ENCODE measurements around the gene NMNAT2. TPM values are rescaled to one million over a fixed set of nuclear protein-coding genes. Genes with fewer than 3 reads are reported as not detected.

NMNAT2 gene
- total RNA-seq, 1 donor from 2014 or later = 34.2 TPM

DNA sequence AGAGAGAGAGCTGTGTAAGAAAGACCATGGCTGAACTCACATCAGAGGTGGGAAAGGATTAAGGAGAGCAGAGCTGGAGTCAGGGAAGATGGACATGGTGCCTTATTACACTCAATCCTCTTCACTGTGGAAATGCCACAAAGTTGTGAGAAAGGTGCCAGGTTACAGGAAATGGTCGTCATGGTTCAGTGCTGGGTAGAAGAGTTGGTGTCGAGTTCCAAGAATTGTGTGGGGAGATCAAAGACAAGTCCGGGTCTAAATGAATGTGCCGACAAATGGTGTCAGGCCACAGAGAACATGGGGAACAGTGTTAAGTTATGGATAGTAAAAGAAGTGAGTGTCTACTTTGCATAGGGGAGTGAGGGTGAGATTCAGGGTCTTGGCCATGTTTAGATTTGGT, 191.2 kb downstream of the NMNAT2 start:
- DNase-seq (ENCODE audit: low spot score in 2 of 2) (no peak), FAIRE-seq (no peak)

DNA sequence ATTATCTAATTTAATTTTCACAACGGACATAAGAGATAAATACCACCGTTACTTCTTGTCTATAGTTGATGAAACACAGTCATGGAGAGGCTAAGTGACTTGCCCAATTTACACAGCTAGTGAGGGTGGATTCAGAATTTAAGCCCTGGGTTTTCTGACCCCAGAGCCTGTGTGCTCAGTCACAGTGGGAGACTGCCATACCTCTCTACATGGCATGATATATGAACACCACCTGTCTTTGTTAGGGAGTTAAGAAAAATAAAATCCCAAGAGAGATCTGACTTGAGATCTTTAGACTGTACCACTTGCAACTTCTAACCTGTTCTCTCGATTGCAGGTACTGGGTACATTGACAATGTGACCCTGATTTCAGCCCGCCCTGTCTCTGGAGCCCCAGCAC, 191.8 kb downstream of the NMNAT2 start:
- DNase-seq (ENCODE audit: low spot score in 2 of 2) (no peak), FAIRE-seq (no peak)

DNA sequence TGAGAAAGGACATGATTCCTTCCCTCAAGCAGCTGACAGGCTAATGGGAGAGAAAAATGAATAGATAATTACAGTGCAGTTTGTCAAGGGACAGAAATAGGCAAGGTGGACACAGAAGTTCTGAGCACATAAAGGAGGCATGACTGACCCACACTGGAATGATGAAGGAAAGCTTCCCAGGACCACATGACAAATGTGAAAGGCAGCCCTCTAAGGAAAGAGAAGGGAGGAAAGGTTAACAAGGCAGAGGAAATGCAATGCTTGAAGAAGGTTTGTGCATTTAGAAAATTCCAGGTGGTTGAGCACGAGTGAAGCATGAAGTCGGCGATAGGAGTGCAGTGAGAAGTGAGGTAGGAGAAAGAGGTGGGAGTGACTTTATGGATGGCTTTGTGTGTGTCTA, 194.7 kb downstream of the NMNAT2 start:
- FAIRE-seq (no peak), DNase-seq (ENCODE audit: low spot score in 2 of 2) (no peak)

DNA sequence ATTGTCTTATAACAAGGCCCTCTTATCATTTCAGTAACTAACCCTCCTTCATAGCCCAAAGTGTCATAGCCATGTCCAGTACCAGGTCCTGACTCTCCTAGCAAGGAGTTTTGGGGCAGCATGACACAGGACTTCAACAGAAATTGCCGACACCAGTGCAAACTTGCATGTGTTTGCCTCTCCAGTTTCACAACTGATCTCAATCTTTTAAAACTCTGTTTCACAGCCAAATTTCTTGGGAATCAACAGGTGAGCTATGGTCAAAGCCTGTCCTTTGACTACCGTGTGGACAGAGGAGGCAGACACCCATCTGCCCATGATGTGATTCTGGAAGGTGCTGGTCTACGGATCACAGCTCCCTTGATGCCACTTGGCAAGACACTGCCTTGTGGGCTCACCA, 195.3 kb downstream of the NMNAT2 start:
- FAIRE-seq = no peak
- no peak for DNase-seq (ENCODE audit: low spot score in 2 of 2)

DNA sequence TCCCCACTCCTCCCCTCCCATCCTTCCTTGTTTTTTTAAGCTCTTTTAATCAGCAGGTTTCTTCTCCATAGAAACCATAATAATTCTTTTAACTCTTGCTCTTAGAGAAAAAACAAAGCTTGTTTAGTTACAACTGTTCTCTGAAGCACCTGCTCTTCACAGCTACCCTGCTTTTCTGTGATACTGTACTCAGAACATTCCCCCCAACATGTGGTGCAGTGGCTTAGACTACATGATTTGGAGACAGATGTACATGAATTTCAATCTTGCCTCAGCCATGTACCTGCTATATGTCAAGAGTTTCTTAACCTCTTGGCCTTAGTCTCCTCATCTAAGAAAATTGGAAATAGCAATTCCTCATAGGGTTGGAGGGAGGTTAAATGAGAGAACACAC, 198.6 kb downstream of the NMNAT2 start:
- FAIRE-seq = no peak

DNA sequence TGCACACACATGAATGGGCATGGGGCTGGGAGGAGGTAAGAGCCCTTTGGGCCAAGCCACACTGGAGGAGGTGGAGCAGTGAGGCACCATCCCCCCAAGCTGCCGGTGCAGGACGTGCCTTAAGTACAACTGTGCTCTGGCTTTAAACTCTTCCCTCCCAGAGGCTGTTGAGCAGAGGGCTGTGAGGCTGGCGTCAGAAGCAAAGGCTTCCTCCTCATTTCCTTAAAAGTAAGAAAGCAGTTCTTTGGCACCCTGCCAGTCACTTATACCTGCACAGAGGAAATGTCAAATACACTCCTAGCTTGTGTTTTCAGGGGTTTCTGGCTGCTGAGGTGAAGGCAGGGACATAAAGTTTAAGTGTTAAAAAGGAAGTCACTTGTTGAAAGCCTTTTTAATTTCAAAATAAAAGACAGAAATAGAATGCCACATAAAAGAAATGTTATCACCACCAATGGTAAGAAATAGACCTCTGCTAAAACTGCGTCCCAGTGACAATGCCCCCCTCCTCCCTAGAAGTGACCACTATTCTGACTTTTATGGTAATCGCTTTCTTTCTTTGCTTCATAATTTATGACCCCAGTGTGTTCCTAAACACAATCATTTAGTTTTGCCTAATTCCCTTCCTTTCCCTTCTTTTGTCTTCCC, 199.1 kb downstream of the NMNAT2 start:
- FAIRE-seq (no peak), DNase-seq (ENCODE audit: low spot score in 2 of 2) (no peak)

More for the DNA sequence above, 198.6 kb downstream of the NMNAT2 start:
- DNase-seq (ENCODE audit: low spot score in 2 of 2) = no peak

DNA sequence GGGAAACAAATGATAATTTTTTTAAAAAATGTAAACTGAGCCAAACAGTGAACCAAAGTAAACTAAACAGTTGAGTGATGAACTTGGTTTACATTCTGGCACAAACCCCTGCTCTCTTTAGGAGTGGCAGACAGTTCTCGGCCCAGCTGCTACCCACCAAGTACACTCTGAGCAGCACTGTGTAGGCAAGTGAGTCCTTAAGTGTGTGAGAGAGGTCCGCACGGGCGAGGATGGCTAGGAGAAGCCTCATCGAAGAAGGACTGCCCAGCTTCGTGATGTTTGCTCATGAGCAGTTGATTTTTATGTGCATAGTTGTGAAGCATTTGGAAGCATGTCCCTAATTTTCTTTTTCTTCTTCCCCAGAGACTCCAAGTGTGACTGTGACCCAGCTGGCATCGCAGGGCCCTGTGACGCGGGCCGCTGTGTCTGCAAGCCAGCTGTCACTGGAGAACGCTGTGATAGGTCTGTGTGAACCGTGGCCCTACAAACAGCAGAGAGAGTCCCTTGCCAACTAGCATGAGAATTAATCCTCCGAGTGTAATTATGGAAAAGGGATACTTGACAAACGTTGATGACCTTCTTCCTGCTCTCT, 200.1 kb downstream of the NMNAT2 start:
- FAIRE-seq (no peak), DNase-seq (ENCODE audit: low spot score in 2 of 2) (no peak)

DNA sequence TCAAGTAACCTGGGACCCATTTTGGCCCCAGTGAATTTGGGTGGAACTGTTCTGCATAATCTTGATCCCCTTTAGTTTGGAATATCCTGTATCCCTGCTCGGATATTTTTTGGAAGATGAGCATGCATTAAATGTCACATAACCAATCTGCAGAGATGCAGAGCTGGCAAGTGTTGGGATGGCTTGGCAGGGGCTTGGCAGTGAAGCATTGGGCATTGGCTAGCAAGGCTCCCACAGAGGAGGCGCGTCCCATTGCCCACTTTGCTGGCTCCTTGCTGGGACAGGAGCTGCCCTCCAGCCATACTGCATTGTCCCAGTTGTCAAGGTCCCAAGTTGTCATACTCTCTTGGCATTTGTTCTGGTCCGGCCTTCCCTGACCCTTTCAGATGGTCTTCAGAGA, 202.2 kb downstream of the NMNAT2 start:
- no peak for DNase-seq (ENCODE audit: low spot score in 2 of 2)

DNA sequence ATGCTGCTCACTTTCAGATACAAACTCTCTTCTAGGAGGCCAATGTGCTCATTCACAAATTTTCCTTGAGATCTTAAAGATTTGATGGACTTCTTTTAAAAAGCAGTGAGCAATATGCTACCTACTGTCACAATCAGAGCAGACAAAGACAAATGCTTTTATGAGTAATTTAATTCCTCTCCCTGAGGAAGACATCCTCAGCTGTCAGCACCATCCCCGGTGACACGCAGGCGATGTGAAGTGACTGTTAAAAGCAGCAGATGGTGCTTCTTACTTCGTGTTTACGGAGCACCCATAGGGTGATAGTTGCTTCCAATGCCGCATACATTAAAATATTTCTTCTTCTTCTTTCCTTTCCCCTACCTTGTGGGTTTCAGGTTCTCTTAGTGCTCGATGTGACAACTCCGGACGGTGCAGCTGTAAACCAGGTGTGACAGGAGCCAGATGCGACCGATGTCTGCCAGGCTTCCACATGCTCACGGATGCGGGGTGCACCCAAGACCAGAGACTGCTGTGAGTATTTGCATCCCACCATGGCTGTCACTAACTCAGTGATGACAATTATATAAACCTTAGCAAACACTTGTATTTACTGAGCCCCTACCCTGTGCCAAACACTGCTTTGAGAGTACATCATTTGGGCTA, 203.0 kb downstream of the NMNAT2 start:
- no peak for DNase-seq (ENCODE audit: low spot score in 2 of 2)
- FAIRE-seq = no peak

More for the DNA sequence above, 202.2 kb downstream of the NMNAT2 start:
- FAIRE-seq = no peak

DNA sequence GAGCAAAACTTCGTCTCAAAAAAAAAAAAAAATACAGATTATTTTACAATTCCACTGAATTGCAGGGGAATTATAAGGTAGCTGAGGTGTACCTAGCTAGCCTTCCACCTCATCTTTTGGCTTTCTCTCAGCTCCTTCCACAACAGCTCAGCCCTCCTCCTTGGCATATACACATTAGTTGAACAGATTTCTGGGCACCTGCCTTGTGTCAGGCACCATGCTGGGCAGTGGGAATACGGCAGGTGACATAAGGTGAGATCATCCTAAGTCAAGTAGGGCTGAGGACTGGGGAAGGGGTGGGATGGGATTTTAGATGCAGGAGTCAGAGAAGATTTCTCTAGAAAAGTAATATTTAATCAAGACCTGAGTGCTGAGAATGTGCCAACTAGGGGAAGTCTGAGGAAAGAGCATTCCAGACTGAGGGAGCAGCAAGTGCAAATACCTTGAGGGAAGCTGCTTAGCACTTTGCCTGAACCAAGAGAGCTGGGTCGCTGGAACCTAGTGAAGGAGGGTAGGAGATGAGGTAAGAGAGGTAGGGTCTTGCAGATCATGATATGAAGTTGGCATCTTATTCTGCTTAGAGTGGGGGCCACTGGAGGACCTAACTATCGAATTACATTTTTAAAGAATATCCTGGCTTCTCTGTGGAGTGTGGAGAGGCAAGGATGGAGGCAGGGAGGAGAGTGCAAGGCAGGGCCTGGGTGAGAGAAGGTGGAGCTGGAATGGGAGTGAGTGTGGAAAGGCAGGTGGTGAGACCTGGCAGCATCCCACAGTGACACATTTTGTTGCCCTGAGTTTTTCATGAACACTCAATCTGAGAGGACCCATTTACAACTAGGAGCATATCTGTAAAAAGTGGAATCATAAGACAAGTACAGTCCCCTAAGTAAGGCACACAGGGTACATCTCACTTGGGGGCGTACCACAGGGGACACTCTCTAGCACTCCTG, 203.9 kb downstream of the NMNAT2 start:
- FAIRE-seq = no peak
- no peak for DNase-seq (ENCODE audit: low spot score in 2 of 2)

DNA sequence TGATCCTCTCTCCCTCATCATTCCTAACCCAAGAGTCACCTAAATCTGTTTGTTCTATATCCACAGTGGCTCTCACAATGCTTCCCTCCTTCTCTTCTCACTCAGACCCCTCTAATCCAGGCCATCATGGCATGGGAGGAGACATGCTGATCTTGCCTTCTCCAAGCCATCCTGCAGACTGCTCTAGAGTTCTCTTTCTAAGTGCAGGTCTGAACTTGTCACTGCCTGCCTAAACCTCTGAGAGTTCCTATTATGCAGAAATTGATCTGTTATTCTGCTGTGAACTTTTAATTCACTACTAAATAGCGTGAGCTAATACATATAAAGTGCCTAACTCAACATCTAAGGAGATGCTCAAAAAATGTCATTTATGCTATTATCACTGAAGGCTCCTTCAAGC, 205.3 kb downstream of the NMNAT2 start:
- DNase-seq (ENCODE audit: low spot score in 2 of 2) = no peak
- no peak for FAIRE-seq

DNA sequence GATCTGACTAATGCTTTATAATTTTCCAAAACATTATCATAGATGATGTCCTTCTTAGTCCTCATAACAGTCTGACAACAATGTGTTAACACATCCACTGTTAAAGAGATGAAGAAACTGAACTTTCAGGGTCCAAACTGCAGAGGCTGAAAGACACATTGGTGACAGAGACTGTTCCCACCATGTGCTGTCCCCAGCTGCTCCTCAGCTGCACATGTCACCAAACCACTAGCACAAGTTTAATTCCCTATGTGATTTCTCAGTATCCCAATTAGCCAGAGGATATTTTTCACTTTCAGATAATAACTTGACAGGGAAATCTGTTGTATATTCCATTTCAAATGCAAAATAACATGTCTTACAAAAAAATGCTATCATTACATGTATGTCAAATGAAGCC, 207.5 kb downstream of the NMNAT2 start:
- DNase-seq (ENCODE audit: low spot score in 2 of 2) = no peak
- FAIRE-seq = no peak

DNA sequence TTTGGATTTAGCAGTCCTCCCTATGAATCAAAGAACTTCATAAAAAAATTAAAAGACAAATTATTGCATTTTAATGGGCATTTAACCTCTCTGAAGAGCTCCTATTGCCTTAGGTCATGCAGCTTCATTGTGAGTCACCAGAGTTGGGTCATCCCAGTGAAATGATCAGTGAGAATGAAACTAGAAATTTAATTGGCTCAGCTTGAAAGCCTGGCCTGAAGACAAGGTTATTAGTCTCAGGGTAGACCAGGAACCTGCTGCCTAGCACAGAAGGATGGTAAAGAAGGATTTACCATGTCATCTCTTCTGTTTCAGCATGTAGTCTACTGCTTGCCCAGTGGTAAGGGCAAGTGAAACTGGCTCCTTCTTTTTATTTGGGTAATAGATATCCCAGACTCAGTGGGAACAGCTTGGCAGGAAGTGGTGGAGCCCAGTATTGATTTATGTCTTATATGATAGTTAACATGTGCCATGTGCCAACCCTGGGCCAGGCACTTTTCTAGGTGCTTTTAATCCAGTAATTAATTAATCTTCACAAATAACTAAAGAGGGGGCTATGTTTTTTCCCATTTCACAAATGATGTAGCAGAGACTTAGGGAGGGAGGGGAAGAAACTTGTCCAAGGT, 208.5 kb downstream of the NMNAT2 start:
- FAIRE-seq = no peak

DNA sequence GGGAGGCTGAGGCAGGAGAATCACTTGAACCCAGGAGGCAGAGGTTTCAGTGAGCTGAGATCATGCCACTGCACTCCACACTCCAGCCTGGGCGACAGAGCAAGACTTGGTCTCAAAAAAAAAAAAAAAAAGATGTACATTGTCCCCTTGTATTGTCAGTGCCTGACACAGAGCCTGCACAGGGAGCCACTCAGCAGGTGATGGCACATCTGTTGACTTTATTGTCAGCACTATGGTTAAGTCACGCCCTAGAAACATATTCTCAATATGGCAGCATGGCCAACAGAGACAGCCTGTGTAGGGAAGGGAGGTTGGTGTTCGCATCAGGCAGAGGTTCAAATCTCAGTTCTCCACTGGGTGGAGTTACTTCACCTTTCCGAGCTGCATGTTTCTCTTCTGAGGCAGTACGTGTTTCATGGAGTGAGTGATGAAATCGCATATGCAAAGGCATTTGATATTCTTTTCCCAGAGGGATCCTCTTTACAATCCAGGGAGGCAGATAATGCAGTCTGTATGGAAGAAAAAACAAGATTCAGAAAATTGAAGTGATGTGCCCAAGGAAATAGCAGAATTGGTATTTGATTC, 211.6 kb downstream of the NMNAT2 start:
- FAIRE-seq = no peak
- no peak for DNase-seq (ENCODE audit: low spot score in 2 of 2)

More for the DNA sequence above, 208.5 kb downstream of the NMNAT2 start:
- no peak for DNase-seq (ENCODE audit: low spot score in 2 of 2)

DNA sequence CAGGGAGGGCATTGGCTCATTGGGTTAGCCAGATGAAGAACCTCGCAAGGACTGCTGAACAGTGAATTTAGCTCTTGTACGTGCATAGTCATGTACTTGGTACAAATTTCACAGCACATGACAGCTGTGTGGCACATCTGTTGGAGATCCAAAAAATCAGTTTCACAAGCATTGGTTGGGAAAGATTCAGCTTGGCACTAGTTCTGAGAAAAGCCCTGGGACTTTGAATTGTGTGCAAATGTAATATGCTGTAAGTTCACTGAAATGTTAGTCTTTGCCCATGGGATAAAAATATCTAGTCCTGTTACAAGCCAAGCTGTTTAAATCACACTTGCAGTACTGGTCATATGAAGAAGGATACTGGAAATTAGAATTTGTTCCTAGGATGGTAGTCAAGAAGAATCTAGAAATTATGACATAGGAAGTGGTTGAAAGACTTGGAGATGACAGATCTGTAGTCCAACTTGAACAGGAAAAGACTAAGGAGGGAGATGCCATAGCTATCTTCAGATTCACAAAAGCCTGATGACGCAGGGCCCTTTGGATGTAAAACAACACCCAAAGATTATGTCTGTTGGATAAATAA, 212.9 kb downstream of the NMNAT2 start:
- FAIRE-seq = no peak
- DNase-seq (ENCODE audit: low spot score in 2 of 2) = no peak

DNA sequence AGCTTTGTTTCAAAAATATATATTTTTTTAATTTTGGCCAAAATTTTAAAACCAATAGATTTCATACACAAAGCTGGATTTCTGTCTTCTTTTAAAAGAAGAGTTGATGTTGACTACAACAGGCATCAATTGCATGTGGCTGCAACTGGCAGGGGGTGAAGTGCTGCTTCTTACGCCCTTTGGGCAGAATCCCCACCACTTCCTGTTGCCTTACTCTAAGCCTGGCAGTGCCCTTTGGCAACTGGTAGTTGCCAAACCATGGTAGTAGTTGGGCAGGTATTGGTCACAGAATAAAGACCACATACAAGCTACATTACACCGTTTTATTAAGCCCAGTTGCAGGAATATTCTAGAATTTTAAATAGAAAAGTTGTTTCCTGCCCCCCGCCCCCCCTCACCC, 215.1 kb downstream of the NMNAT2 start:
- no peak for FAIRE-seq
- no peak for DNase-seq (ENCODE audit: low spot score in 2 of 2)

DNA sequence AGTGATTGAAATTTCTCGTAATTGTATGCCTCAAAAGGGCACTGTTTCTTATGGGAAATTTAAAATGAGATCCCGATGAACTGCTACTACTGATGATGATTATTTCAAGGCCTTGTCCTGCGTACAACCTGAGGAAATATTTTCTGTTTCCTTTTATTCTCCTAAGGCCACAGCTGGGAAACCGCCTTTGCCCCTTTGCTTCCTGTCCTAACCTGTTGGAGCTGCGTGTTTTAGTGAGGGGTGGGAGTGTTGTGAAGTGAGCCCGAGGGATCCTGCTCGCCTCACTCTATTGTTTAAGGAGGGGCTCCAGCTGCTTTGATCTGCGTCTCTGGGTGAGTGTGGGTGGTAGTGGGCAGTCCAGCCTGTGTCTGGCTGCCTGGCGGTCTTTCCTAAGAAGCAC, 217.7 kb downstream of the NMNAT2 start:
- FAIRE-seq (no peak), DNase-seq (ENCODE audit: low spot score in 2 of 2) (no peak)

DNA sequence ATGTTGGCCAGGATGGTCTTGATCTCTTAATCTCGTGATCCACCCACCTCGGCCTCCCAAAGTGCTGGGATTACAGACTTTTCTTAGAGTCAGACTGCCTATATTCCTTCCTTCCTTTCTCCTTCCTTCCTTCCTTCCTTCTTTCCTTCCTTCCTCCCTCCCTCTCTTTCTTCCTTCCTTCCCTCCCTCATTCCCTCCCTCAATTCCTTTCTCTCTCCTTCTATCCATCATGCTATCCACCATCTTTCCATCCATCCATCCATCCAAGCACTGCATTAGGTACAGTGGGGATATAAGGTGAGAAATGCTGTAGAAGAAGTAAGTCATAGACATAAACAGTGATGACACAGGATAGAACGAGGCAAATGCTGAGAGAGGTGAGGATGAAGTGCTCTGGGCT, 218.9 kb downstream of the NMNAT2 start:
- FAIRE-seq = no peak
- DNase-seq (ENCODE audit: low spot score in 2 of 2) = no peak

DNA sequence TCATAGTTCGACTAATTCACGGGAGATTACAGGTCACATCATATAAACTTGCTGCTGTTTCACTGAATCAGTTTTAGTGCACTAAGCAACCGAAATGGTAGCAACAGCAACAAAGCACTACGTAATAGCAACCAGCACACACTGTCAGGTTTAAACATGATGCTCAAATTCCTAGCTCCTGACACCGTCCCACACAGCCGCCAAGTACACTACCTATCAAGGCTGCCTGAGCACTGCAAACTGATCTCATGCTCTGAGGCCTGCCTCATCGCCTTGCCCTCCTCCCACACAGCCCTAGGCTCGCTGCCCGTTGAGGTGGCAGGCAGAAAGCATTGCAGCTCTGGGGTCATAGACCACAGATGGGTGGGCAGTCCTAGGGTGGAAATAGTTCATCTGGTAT, 219.7 kb downstream of the NMNAT2 start:
- no peak for FAIRE-seq
- no peak for DNase-seq (ENCODE audit: low spot score in 2 of 2)

All from frontal cortex (tissue), 4 donors.